Thoracic aorta (tissue), 2 donors: ENCODE results near the gene SLIRP. TPM values are rescaled to one million over a fixed set of nuclear protein-coding genes. Genes with fewer than 3 reads are reported as not detected.
"Not testable (repeated sequence)": the region's sequence is repeated elsewhere in the genome, so short reads cannot be mapped to it uniquely, and the experiment has no call there.

ENCODE experiments used
- ATAC-seq: fragments of 150-250 bp; one replicate; pipeline ENCODE4 v1.8.0; 2017; ENCODE audit warnings: low read depth; ENCODE audit not compliant: insufficient number of reproducible peaks, low FRiP score
- DNase-seq: peaks from one replicate; pipeline ENCODE4 v3.0.0-alpha.2; 2020; ENCODE audit warnings: low spot score
- H3K27ac ChIP-seq, 2 donors: fragments of 200-600 bp; sonication (generic); 1 replicate in 1 of 2; 2 replicates in 1 of 2; pipeline ENCODE4 v1.5.1; 2016; ENCODE audit warnings: mild to moderate bottlenecking in 2 of 2, moderate library complexity in 2 of 2
- H3K27me3 ChIP-seq: fragments of 200-600 bp; sonication (generic); replicated peaks from 2 replicates; pipeline ENCODE4 v1.6.0; 2016; ENCODE audit warnings: mild to moderate bottlenecking; ENCODE audit not compliant: insufficient read depth
- H3K36me3 ChIP-seq: fragments of 200-600 bp; sonication (generic); one replicate; pipeline ENCODE4 v1.5.1; 2016
- H3K4me1 ChIP-seq, 2 donors: fragments of 200-600 bp; sonication (generic); 1 replicate in 1 of 2; 2 replicates in 1 of 2; pipeline versions ENCODE4 v1.5.1 to v1.6.0; 2016; ENCODE audit warnings: low read depth in 2 of 2, mild to moderate bottlenecking in 1 of 2; ENCODE audit not compliant: control insufficient read depth in 1 of 2
- H3K4me3 ChIP-seq: fragments of 200-600 bp; sonication (generic); 2 replicates; pipeline ENCODE4 v1.5.1; 2016; ENCODE audit warnings: mild to moderate bottlenecking
- H3K9me3 ChIP-seq: fragments of 200-600 bp; sonication (generic); 2 replicates; pipeline ENCODE4 v1.5.1; 2016
- CTCF ChIP-seq: fragments of 200-600 bp; sonication (generic); IDR thresholded peaks from one replicate; pipeline ENCODE4 v1.5.1; 2019; ENCODE audit warnings: antibody characterized with exemption
- total RNA-seq, 2 donors: library from RNA; depleted of rRNA; stranded (reverse); fragments of >200 nt; gene quantifications; one replicate each; pipeline versions ENCODE4 v1.1.0 to v1.2.3, GENCODE V29; 2016

SLIRP gene
- 100 to 1,000 TPM; 260 to 347 TPM for total RNA-seq

DNA sequence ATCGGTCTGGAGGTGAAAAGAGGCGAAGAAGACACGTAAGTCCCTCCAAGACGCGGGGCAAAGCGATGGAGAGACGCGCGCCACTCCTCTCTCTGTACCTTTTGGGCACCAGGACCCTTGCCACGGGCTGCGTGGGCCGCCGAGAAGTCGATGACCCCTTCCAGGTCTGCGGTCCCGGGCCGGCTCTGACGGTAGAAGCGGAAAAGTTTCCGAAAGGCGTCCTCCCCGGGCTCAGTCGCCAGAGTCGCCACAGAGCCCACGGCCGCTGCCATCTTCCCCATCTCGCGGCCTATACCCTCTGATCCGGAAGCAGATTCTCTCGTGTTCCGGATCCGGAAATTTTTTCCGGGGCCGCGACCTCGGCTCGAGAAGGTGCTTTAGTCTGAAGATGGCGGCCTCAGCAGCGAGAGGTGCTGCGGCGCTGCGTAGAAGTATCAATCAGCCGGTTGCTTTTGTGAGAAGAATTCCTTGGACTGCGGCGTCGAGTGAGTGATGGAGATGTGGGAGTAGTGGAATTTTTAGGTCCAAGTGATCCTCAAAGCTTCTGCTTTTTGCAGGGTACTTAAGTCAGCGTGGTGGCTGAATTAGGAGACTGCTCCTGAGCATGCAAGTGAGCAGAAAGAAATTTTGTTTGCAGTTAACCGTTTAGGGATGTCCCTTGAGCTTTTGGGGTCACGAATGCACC lies at the start of gene SLIRP, which contains the start of gene ALKBH1:
SLIRP (plus strand) TSS at position 380 of the 685 bp plus-strand sequence; CDS start at position 389, 9 bp downstream.
ALKBH1 (minus strand) TSS at position 300 of the 685 bp plus-strand sequence; CDS start at position 281, 19 bp downstream.
- Histone ChIP-seq H3K27ac (peak within 1 kb of the TSS; percentile 20 to 37), H3K9me3 (no peaks in the 10 kb centered on the region), H3K4me1 (peaks cover 27% of the 10 kb centered on the region in 2 donors), H3K27me3 (no peaks in the 10 kb centered on the region), H3K4me3 (peak within 1 kb of the TSS; percentile 76), H3K36me3 (peaks cover 21% of the 10 kb centered on the region)
- ATAC-seq: peak; percentile 74
- TF ChIP-seq CTCF: no peak
- DNase-seq: peak; percentile 53

- DNase-seq (no peak), ATAC-seq (no peak)
- Histone ChIP-seq H3K4me3 (no peak overlapping the region), H3K9me3 (no peaks in the 10 kb centered on the region), H3K4me1 (no peaks in the 10 kb centered on the region), H3K36me3 (no peaks in the 10 kb centered on the region), H3K27me3 (no peaks in the 10 kb centered on the region), H3K27ac (no peak overlapping the region)
- no peak for TF ChIP-seq CTCF
Measured at GRCh38 chr14:77659831-77660230, 48.1 kb upstream of the SLIRP start.

DNA sequence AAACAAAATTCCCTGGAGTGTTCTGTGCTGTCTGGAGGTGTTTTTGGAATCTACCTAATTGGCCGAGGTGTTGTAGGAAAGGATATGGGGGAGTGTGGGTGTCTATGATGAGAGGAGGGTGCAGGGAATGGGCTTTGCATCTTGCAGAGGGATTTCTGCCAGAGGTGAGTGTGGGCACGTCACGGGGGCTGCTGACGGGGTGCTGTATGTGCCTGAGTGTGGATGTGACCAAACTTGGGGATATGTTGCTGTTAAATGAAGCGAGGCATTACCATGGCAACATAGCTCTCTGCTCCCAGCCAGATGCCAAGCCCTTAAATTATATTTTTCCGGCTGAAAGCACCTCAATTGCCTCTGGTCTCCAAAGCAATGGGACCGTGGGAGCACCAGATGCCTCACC lies 47.1 kb upstream of the SLIRP start:
- Histone ChIP-seq H3K9me3 (no peaks in the 10 kb centered on the region), H3K4me3 (no peak overlapping the region), H3K36me3 (no peaks in the 10 kb centered on the region), H3K27ac (no peak overlapping the region), H3K4me1 (no peaks in the 10 kb centered on the region), H3K27me3 (no peaks in the 10 kb centered on the region)
- ATAC-seq: no peak
- no peak for DNase-seq
- TF ChIP-seq CTCF: no peak

- not testable (repeated sequence) for H3K27me3 ChIP-seq, H3K9me3 ChIP-seq, H3K36me3 ChIP-seq, H3K4me3 ChIP-seq, H3K4me1 ChIP-seq, DNase-seq, ATAC-seq, H3K27ac ChIP-seq
Measured at GRCh38 chr14:77661562-77661961, 46.3 kb upstream of the SLIRP start.

DNA sequence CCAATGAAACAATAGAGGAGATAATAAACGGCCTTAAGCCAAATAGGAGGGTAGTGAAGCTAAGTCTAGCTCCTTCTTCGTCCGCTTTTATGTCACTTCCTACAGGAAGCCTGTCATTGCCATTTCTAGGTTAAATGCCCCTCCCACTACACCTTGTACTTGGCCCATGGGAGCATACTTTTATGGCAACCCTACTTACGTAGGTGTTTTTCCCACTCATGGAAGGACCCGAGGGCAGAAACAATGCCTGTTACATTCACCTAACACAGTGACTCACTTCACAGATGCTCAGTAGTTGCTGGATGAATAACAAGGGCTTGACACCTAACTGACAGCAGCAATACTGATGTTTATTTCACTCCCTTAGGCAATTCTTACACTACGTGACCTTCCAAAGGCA lies 44.6 kb upstream of the SLIRP start:
- Histone ChIP-seq H3K4me3 (no peak overlapping the region), H3K4me1 (no peaks in the 10 kb centered on the region), H3K27me3 (no peaks in the 10 kb centered on the region), H3K36me3 (no peaks in the 10 kb centered on the region), H3K9me3 (no peaks in the 10 kb centered on the region), H3K27ac (no peak overlapping the region)
- no peak for ATAC-seq
- no peak for TF ChIP-seq CTCF
- no peak for DNase-seq

- H3K4me3 ChIP-seq: no peak overlapping the region
- no peaks in the 10 kb centered on the region for H3K9me3 ChIP-seq
- ATAC-seq: no peak
- DNase-seq: no peak
- no peak for TF ChIP-seq CTCF
- H3K4me1 ChIP-seq: no peaks in the 10 kb centered on the region
- H3K36me3 ChIP-seq: no peaks in the 10 kb centered on the region
- no peak overlapping the region for H3K27ac ChIP-seq
- no peaks in the 10 kb centered on the region for H3K27me3 ChIP-seq
Measured at GRCh38 chr14:77667331-77667730, 40.6 kb upstream of the SLIRP start.
